8988T (cell line): ENCODE data around the gene CCDC149.

Experiments used
- DNase-seq: peaks from one replicate; pipeline ENCODE4 v3.0.0; 2011

Gene CCDC149

DNA sequence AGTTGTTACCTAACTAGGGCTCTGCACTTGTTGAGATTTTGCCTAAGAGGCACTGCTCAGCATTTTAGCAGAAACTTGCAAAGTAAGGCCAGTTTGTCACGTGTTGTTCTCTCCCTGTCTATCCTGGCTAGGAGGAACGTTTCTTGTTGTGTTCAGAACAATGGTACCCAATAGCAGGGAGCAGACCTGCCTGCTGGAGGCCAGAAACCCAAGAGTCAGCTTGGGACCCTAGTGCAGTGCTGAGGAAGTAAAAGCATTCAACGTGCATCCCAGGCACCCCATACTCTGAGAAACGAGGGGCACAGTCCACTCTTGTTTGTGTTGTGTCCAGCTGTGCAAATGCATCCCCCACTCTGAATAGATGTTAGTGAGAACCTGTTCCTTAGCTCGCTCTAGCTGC is 75.1 kb downstream of the CCDC149 start:
- DNase-seq: no peak

DNA sequence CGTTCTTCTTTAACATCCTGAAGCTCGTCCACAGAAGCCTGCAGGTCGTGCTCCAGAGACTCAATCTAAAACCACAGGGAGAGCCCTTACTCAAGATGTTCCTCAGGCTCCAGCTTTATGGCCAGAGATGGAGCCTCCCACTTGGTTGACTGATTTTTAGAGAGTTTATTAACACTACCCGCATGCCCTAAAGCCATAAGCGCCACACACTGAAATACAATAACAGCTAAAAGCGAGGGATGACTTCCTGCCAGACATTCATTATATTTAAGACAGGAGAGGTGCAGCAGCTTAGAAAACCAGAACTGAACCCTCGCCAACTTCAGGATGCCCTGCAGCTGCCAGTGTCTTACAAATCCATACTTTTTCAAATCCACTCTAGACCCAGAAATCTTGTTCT is 75.5 kb downstream of the CCDC149 start:
- no peak for DNase-seq

DNA sequence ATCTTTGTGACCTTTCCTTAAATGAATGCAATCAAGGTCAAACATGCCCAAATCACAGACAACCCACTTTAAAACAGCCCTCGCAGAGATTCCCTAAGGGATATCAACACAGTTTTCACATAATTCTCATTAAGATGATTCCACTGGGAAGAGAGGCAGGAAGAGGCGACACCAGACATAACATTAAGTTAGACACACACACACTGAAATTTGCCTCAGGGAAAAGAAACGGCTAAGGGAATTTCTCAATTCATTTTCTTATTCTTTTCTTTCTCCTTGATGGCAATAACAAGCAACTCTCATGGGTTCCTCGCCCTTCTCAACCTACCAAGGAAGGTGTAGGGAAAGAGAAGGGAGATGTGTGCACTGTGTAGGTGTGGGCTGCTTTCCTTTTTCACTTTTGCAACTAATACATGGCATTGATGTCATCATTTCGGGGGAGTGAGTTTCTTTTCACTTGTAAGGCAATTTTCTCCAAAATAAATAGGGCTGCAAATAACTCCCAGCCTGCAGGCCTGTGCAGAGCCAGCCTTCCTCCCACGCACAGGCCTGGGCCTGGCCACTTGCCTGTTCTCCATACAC is 76.1 kb downstream of the CCDC149 start:
- no peak for DNase-seq

DNA sequence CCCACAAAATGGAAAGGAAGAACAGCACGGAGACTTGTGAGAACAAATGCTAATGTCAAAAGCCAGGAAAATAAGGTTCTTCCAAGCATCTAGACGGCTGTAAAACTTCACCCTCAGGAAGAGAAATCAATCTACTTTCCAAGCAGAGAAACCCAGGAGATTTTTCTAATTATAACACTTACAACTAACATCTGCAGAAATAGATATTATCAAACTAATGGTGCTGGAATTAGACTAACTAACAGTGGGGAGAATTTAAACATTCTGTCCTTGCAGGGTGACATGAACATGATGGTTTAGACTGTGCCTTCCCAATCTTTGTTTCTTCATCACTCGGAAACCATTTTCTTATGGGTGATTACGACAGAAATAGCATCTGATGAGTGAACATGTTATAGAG is 77.1 kb downstream of the CCDC149 start:
- DNase-seq: no peak

DNA sequence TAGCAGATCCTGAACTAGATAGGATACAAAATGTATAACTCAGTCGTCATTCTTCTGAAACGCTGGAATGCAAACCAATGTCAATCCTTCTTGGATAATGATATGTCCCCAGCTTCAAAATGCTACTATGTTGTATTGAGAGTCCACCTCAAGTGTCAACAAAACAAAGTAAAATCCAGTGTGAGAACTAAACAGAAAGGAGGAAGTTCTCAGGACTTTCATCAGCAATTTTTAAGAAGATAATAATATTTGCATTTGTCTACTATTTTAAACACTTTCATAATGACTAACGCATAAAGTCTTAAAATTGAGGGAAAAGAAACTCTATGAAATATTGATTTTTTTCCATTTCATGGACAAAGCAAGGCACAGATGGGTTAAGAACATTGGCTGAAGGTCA is 81.2 kb downstream of the CCDC149 start:
- DNase-seq: no peak

DNA sequence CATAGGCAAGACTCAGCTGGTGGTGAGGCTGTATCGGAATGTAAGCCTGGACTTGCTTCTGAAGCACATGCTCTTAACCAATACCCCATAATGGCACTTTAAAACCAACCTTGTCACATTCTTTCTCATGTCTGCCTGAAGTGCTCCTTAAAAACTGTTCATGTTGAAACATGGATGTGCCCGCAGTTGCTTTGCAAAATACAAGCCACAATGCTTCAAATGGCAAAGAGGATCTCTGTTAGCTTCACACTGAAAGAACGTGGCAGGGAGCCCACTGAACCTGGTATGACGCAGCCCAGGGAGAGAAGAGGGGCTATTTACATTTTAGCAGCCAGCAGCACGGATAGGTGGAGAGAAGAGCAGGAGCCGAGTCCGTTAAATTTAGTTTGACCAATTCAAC is 88.1 kb downstream of the CCDC149 start:
- DNase-seq: no peak

DNA sequence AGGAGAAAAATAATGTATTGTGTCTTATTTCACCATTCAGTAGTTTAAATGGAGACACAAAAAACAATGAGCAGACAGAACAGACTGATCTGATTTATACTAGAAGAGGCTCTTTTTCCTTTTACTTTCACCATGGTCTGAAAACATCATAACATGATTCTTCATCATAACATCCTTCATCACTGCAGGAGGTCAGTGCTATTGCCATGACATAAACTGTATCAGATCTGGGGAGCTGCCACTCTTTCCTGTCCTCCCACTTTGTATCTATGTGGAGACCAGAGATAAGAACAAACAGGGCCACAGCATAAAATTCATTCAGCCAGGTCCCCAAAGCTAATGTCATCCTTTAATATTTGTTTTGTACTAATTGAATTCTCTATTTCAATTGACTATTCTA is 92.3 kb downstream of the CCDC149 start:
- DNase-seq: no peak

DNA sequence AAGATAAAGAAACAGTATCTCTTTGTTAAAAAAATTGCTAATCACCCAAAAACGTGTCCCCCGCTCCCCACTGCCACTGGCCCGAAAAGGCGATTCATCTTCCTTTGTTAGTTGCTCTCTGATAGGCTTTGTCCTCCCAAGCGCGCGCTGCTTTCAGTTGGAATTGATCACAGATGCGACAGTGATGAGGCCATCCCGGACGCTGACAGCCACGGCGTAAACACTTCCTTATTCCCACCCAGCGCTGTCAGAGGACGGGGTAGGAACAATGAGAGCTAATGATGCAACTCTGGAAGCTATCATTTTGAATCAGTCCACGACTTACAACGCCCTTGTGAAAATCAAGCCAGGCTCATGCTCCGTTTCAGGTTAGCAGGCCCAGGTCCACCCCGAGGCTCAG is 96.0 kb downstream of the CCDC149 start:
- DNase-seq: no peak

DNA sequence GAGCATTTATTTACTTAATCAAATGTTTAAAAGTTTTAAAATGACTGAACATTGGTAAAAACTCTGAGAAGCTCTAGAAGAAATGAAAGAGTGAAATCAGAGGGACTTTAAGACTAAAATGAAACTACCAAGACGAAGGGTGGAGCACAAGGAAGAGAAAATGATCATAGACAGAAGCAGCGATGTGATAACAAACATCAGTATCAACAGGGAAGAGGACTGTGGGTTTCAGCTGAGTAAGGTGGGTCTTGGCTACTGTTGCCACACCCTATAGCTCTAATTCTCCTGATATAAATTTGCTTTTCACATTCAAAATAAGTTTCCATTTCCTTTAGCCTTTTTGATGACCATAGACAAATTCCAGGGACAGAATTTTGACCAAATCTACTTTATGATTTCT is 99.1 kb downstream of the CCDC149 start:
- DNase-seq: no peak

DNA sequence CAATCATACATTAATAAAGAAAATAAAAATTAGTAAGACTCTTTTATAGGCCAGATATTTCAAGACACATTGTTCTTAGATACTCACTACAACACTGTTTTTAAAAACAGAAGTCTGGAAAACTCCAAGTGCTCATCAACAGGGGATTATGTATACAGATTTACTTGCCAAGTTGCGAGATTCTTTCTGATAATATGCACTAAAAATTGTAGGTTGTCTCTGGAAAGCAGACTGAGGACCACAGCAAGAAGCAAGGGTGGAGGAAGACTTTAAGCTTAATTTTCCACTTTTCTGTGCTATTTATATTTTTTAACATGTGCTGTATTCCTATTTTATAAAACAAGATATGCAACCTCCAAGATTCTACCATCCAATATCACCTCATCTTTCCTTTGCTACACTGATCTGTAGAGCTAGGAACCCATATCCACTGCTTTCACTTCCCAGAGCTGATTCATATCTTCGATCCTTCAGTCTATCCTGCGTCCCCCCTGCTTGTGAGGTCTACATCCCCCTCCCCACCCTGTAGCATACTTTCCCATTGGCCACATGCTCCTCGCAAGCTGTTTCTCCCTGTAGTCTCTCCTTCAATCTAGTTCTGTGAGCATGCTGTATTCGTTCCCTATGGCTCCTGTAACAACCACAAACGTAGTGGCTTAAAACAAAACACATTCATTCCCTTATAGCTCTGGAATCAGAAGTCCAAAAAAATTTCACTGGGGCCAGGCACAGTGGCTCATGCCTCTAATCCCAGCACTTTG is 101.8 kb downstream of the CCDC149 start:
- DNase-seq: no peak

DNA sequence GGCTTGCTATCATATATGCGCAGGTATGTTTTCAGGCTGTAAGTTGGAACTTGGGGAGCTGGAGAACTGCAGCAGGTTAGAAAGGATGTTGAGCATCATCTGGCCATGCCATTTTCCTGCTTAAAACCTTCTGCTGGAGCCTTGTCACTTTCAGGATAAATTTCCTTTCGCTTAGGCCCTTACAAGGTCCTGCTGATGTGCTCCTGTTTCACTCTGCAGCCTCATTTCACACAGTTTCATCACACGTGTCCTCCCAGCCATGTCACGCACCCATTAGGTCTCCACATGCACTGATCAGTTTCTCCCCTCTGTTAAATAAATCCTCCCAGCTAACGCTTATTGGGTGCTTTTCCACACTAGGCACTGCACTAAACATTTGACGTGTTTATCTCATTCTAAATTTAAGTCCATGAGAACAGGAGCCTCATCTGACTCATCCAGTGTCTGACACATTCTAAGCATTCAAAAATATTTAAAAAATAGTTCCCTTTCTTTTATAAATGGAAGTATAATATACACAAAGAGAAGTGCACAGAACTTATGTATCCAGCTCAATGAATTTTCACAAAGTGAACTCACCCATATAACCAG is 102.9 kb downstream of the CCDC149 start:
- no peak for DNase-seq

DNA sequence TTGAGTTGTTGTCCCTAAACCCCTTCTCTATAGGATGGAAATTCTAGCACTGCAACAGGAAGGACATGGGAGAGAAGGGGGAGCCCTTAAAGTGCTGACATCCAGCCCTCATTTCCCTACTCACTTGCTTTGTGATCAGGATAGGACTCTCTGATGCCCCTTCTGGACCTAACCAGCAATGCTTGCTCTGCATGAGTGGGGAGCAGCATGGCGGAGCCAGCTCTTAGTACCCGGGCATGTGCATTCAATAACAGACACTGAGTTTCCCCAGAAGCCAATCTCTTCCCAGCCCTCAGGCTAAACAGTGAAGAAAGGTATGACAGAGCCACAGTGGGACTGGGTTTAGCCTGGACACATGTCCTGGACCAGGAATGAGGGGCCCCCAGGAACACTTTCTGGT is 103.5 kb downstream of the CCDC149 start:
- no peak for DNase-seq

DNA sequence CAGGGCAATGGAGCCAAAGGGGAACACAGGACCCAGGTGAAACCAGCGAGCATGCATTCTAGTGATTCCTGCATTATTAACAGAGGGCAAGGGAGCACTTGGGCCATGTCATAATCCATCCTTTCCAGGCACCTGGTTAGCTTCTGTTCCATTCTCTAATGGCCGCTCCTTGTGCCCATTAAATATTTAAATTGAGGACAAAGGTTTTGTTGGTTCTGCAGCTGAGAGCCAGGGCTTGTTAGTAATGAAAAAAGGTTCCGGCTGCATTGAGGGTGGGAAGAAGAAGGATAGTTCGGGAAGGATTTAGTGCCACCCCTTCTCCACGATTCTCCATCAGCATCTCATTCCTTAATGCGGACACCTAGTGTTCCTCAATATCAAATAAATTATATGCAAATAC is 103.9 kb downstream of the CCDC149 start:
- DNase-seq: no peak

DNA sequence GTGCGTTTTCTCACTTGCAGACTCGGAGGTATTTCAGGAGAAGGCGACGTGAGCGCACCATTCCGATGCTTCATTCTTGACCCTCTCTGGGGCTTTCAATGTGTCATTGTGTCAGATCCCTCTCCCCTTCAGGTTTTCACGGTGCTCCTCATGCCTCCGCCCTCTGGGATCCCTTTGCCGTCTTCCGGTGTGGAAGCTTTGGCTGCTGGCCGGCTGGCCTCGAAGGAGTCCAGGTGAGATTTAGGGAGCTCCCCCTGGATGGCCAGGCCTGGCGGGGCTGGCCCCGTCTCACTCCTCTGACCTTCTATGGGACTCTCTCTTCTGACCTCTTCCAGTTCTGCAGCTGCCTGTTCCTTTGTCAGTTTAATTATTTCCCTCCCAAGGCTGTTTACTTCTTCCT is 104.6 kb downstream of the CCDC149 start:
- no peak for DNase-seq

DNA sequence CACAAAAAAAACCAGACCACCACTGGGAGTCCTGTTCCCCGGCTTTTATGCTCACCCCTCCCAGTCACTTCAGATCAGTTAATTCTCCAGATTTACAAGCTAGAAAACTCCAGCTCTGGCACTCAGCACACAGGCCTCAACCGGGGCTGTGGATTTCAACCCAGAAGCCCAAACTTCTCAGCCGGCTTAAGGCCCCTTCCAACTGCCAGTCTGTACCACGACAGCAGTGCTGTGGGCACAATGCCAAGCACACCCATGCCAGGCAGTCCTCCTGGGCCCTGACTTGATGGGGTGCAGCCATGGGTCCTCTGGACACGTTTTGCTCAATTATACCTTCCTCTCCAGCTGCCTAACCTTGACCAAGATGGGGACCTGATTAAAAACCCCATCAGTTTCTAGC is 105.2 kb downstream of the CCDC149 start:
- DNase-seq: no peak

DNA sequence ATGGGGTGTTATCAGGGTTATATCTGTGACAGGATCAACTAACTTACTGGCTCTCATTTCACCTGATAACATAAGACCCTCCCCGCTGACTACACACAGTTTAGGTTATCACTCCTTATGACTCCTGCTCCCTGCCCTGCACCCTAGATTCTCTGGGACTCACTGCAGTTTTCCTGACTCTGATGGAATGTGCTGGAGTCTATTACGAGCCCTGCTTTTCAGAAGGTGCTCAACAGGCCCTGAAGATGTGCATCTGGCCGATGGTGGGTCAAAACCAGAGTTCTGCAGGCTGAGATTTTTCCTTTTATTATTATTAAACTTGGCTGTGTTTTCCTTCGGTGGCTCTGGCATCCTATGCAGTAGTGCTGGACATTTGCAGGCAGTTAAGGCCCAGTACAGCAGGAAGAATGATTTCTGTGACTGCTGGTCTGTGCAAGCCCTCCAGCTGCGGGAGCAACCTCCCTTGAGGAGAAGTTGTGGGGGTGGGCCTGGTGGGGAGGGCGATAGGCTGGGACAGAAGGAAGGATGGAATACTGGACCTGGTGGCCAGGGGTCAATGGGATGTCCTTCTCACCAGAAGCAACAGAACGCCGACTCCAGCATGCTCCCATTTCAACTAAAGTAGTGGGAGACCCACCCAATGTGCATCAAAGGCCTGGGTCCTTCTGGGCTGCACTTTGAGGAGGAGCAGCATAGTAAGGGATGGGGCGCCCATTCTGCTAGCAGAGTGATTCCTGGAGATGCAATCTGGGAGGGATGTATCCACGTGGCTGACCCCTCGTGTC is 106.4 kb downstream of the CCDC149 start:
- DNase-seq: no peak

DNA sequence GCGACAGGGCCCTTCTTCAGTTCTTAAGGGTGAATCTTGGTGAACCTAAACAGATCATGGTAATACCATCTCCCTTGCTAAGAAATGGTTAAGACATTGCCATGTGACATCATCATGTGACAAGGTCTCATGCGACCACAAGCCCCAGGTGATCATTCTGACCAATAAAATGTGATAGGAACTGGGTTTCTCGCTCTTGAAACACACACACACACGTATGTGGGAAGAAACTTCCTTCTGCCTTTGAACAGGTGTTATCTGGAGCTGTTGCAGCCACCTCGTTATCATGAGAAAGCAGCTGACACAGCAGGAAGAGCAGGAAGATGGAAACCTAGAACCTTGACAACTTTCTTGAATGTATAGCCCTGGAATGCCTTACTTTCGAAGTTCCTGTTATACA is 107.3 kb downstream of the CCDC149 start:
- no peak for DNase-seq

DNA sequence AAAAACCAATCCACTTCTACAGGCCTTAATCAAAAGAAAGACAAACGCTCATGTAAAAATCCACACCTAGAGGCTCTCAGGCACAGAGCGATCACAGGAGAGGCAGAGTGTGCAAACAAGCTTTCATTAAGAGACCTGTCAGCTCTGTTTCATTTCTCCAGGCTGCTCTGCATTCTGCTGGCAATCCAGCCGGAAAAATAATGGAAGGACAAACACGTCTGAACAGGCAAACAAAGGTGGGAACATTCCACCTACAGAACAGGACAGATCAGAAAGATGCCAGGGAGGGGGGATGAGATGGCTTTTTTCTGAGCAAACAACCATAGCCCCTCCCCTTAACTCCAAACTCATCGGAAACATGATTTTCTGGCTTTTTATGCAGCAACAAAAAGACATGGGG is 107.8 kb downstream of the CCDC149 start:
- DNase-seq: no peak

DNA sequence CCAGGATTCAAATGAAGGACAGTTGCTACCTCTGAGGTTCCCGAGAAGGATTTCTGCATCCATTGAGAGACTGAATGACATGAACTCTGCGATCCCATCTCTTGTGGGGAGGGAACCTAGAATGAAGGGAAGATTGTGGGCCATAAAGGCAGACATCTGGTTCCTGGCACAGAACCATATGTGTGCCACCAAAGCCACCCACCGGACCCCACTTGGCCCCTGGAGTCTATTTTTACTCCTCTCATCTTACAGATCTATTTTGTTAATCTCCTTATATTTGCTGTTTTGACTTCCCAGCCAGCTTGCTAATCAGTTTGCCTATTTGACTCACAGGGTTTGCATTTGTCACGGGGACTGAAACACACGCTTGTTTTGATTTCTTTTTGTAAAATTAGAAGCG is 110.2 kb downstream of the CCDC149 start:
- DNase-seq: no peak

DNA sequence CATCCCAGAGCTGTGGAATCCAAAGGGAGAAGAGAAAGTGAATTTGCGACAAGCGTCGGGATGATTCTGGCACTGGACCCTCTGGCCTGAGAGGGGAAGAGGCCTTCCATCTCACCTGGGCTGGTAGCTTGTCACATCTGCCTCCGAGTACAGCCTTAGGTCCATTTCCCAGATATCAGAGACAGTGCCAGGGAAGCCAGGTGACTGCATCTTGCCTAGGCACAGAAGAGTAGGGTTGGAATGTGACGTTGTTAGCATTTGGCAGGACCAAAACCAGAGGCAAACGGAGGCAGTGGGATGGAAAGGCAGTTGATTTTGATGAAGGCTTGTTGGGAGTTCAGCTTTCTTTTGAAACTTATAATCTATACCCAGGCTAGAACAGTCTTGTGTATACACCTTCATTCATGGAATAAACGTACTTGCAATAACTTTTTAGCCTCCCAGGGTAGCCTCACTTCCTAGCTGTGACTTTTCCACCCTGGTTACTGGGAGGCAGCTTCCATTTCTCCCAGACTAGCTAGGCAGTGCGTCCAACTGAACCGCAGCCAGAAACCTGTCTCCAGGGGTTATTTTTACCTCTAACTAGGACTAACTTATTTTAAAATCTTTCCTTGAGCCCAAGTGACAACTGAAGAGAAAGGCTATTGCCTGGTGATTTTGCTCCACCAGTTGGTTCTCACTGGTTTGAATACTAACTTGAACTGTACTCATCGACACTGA is 111.5 kb downstream of the CCDC149 start:
- DNase-seq: no peak

DNA sequence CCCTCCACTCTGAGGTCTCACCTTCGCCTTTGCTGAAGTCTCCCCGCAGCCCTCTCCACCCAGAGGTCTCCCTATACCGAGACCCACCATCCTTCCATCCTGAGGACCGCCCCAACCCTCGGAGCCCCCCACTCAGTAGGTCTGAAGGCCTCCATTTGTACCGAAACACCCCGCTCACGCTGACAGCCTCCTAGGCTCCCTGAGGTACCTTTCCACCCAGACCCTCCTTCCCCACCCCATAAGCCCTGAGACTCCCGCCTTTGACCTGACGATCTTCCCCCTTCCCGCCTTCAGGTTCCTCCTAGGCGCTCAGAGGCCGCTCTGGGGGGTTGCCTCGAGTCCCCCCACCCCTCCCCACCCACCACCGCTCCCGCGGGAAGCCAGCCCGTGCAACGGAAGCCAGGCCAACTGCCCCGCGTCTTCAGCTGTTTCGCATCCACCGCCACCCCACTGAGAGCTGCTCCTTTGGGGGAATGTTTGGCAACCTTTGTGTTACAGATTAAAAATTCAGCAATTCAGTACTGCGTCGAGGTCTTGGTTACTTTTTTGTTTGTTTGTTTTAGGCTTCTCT is 112.4 kb downstream of the CCDC149 start:
- DNase-seq: no peak

DNA sequence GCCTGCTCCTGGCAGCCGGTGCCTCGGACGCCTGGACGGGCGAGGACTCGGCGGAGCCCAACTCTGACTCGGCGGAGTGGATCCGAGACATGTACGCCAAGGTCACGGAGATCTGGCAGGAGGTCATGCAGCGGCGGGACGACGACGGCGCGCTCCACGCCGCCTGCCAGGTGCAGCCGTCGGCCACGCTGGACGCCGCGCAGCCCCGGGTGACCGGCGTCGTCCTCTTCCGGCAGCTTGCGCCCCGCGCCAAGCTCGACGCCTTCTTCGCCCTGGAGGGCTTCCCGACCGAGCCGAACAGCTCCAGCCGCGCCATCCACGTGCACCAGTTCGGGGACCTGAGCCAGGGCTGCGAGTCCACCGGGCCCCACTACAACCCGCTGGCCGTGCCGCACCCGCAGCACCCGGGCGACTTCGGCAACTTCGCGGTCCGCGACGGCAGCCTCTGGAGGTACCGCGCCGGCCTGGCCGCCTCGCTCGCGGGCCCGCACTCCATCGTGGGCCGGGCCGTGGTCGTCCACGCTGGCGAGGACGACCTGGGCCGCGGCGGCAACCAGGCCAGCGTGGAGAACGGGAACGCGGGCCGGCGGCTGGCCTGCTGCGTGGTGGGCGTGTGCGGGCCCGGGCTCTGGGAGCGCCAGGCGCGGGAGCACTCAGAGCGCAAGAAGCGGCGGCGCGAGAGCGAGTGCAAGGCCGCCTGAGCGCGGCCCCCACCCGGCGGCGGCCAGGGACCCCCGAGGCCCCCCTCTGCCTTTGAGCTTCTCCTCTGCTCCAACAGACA is 113.1 kb downstream of the CCDC149 start:
- DNase-seq: no peak
